Trophoblast cell (in vitro differentiated cells and primary cell): Measurements from ENCODE around the gene KRT7.

Experiments
- DNase-seq, 2 donors: peaks; one replicate each; pipeline ENCODE4 v3.0.0-alpha.2; 2016
- H2AFZ ChIP-seq: 2 replicates; pipeline ENCODE4 v1.6.1; 2013; ENCODE audit warnings: low read length, moderate library complexity, mild to moderate bottlenecking; ENCODE audit not compliant: insufficient read depth, poor library complexity
- H2AK5ac ChIP-seq: 2 replicates; pipeline ENCODE4 v1.6.1; 2013; ENCODE audit warnings: mild to moderate bottlenecking, low read length
- H2BK120ac ChIP-seq: 2 replicates; pipeline ENCODE4 v1.6.1; 2013; ENCODE audit warnings: low read length, mild to moderate bottlenecking, moderate library complexity; ENCODE audit not compliant: insufficient read depth, poor library complexity
- H2BK12ac ChIP-seq: 2 replicates; pipeline ENCODE4 v1.6.1; 2013; ENCODE audit warnings: mild to moderate bottlenecking, low read length, moderate library complexity
- H2BK5ac ChIP-seq: 2 replicates; pipeline ENCODE4 v1.6.1; 2013; ENCODE audit warnings: low read length, low read depth, moderate library complexity, mild to moderate bottlenecking; ENCODE audit not compliant: poor library complexity
- H3K14ac ChIP-seq: 2 replicates; pipeline ENCODE4 v1.6.1; 2013; ENCODE audit warnings: mild to moderate bottlenecking, low read length
- H3K18ac ChIP-seq: 2 replicates; pipeline ENCODE4 v1.6.1; 2013; ENCODE audit warnings: mild to moderate bottlenecking, low read length
- H3K23ac ChIP-seq: 2 replicates; pipeline ENCODE4 v1.6.1; 2013; ENCODE audit warnings: low read length
- H3K27ac ChIP-seq: 2 replicates; pipeline ENCODE4 v1.5.1; 2013; ENCODE audit warnings: low read depth, mild to moderate bottlenecking, inconsistent platforms, low read length, moderate library complexity
- H3K27me3 ChIP-seq: 2 replicates; pipeline ENCODE4 v1.6.1; 2013; ENCODE audit warnings: inconsistent platforms, mild to moderate bottlenecking, low read length, moderate library complexity; ENCODE audit not compliant: insufficient read depth
- H3K36me3 ChIP-seq, 2 experiments: 1 replicate in 1 of 2; 2 replicates in 1 of 2; pipeline ENCODE4 v1.6.1; 2013; ENCODE audit warnings: low read length in 2 of 2, mild to moderate bottlenecking in 2 of 2, moderate library complexity in 1 of 2; ENCODE audit not compliant: insufficient read depth in 2 of 2, control insufficient read depth in 1 of 2
- H3K4ac ChIP-seq: 2 replicates; pipeline ENCODE4 v1.6.1; 2013; ENCODE audit warnings: low read depth, mild to moderate bottlenecking, low read length, moderate library complexity
- H3K4me1 ChIP-seq, 2 experiments: 1 replicate in 1 of 2; 2 replicates in 1 of 2; pipeline ENCODE4 v1.6.1; 2013; ENCODE audit warnings: low read length in 2 of 2, mild to moderate bottlenecking in 2 of 2, moderate library complexity in 1 of 2; ENCODE audit not compliant: insufficient read depth in 2 of 2, control insufficient read depth in 1 of 2
- H3K4me2 ChIP-seq: 2 replicates; pipeline ENCODE4 v1.6.1; 2013; ENCODE audit warnings: inconsistent platforms, mild to moderate bottlenecking, low read length, moderate library complexity
- H3K4me3 ChIP-seq: 2 replicates; pipeline ENCODE4 v1.5.1; 2013; ENCODE audit warnings: mild to moderate bottlenecking, low read depth, low read length, inconsistent platforms
- H3K79me1 ChIP-seq: one replicate; pipeline ENCODE4 v1.6.1; 2013; ENCODE audit warnings: low read length
- H3K79me2 ChIP-seq: 2 replicates; pipeline ENCODE4 v1.6.1; 2013; ENCODE audit warnings: low read length, mild to moderate bottlenecking; ENCODE audit not compliant: control insufficient read depth, insufficient read depth, poor library complexity
- H3K9ac ChIP-seq: 2 replicates; pipeline ENCODE4 v1.6.1; 2013; ENCODE audit warnings: mild to moderate bottlenecking, low read length
- H3K9me3 ChIP-seq: 2 replicates; pipeline ENCODE4 v1.6.1; 2013; ENCODE audit warnings: low read depth, mild to moderate bottlenecking, control low read depth, inconsistent platforms, low read length; ENCODE audit not compliant: insufficient read depth
- H4K12ac ChIP-seq: 2 replicates; pipeline ENCODE4 v1.6.1; 2013; ENCODE audit warnings: low read depth, mild to moderate bottlenecking, low read length, moderate library complexity
- H4K8ac ChIP-seq: 2 replicates; pipeline ENCODE4 v1.6.1; 2013; ENCODE audit warnings: low read depth, mild to moderate bottlenecking, low read length, moderate library complexity
- H4K91ac ChIP-seq: one replicate; pipeline ENCODE4 v1.6.1; 2013; ENCODE audit warnings: low read depth, mild to moderate bottlenecking, low read length, moderate library complexity
- WGBS: extraction: QIAGEN DNeasy Blood & Tissue Kit; methylation state at CpG from one replicate; pipeline ENCODE4 v1.1.7; 2013; ENCODE audit warnings: missing lambda C conversion rate; ENCODE audit not compliant: insufficient read length, insufficient coverage; ENCODE audit errors: extremely low coverage; 5-methylcytosine and 5-hydroxymethylcytosine counted together

Gene KRT7

DNA sequence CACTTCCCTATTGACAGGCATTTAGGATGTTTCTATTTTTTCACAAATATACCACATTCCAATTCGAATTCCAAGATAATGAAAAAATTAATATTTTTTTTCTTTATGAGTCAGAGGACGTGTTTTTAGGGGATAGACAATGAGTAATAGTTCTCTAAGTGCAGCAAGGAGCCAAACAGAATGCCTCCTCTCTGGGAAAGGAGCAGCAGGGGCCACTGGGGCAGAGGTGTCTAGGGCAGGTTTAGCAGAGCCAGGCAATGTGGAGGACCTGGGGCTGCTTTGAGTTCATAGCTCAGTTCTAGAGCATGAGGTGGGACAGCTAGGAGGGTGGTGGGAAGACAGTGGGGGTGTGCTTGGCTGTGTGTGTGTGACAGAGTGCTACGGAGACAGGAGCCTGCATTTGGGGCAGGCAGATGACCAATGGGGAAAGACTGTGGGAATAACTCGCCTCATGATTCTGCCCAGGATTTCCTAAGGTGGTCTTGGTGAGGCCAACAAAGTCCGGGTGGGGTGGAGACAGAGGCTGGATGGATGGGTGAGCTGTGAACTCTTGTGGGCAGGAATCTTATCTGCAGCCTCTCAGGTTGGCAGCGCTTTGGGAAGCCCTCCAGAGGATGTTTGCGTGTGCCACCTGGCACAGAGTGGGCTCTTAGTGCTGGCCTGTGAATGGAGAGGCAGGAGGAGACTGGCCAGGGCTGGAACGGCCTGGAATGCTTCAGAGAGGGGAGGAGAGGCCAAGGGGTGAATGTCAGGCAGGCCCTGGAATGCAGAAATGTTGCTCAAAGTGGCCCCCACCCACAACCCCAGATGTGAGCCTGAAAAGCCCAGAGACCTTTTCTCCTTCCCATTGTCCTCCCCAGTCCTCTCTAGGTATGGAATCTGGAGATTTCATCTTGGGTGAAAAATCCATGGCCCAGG lies 2.4 kb upstream of the KRT7 start:
- no peak overlapping the region for H3K4me3 ChIP-seq
- peak overlapping the region; percentile 19 for H3K14ac ChIP-seq
- H3K9me3 ChIP-seq = no peaks in the 10 kb centered on the region
- H3K79me1 ChIP-seq = peaks cover 51% of the 10 kb centered on the region
- peak overlapping the region; percentile 42 for H3K4ac ChIP-seq
- no peaks in the 10 kb centered on the region for H3K27me3 ChIP-seq
- no peak overlapping the region for H4K12ac ChIP-seq
- H2BK120ac ChIP-seq = peak overlapping the region; percentile 83
- no CpG with 5 or more reads among the region's 8 CpGs for WGBS
- H4K91ac ChIP-seq = peak overlapping the region; percentile 89
- H2AK5ac ChIP-seq = peak overlapping the region; percentile 22
- H3K9ac ChIP-seq = no peak overlapping the region
- peak overlapping the region; percentile 58 for H2BK12ac ChIP-seq
- H2AFZ ChIP-seq = no peak overlapping the region
- peaks cover 9 to 10% of the 10 kb centered on the region in 2 experiments for H3K36me3 ChIP-seq
- H3K79me2 ChIP-seq = peaks cover 28% of the 10 kb centered on the region
- H3K4me1 ChIP-seq = peaks cover 46 to 58% of the 10 kb centered on the region in 2 experiments
- no peak overlapping the region for H3K23ac ChIP-seq
- peak overlapping the region; percentile 2 for H3K4me2 ChIP-seq
- peak overlapping the region; percentile 92 for H3K27ac ChIP-seq
- H3K18ac ChIP-seq = peak overlapping the region; percentile 2
- H4K8ac ChIP-seq = peak overlapping the region; percentile 56
- peak overlapping the region; percentile 86 for H2BK5ac ChIP-seq
- peak; percentile 95 to 96 for DNase-seq

DNA sequence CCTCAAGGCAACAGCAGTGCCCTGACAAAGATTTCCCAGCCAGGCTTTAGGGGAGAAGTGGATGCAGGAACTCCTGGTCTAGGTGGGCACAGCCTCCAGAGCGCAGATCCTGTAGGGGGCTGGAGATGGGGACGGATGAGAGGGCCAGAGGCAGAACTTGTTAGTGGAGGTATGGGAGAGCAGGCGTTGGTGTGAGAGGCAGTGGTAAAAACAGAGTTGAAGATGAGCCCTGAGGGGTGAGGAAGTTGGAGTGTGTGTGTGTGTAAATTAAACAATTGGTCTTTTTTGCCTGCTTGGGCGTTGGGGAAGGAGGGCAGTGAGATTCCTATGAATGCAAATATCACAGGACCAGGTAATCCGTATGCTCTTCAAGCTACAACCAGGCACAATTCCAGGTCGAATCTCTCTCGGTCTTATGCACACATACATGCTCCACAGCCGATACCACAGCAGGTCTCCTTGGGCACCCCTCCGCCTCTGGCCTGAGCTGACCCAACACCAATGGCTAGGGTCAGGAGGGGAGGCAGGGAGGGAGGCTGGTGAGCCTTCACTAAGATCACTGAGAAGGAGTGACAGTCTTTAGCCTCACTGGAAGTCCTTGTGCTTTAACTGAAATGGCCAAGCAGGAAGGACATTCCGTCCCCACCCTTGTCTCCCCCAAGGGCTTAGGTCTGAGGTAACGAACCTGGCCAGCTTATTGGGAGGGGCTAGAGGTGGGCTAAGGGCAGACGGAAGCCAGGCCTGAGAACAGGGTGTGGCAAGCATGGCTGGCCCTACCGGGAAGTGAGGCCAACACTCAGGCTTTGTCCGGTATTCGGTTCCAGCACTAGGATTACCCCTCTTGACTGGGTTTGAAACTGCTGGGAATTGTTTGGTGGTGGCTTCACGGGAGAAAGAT lies 1.5 kb upstream of the KRT7 start:
- H4K91ac ChIP-seq = peak overlapping the region; percentile 88
- peaks cover 26% of the 10 kb centered on the region for H3K79me2 ChIP-seq
- peak overlapping the region; percentile 78 for H3K14ac ChIP-seq
- DNase-seq = peak; percentile 90 to 92
- no peaks in the 10 kb centered on the region for H3K9me3 ChIP-seq
- H4K12ac ChIP-seq = peak overlapping the region; percentile 4
- H3K4me1 ChIP-seq = peaks cover 53 to 59% of the 10 kb centered on the region in 2 experiments
- H2AK5ac ChIP-seq = peak overlapping the region; percentile 26
- H2AFZ ChIP-seq = peak overlapping the region; percentile 46
- H3K4me3 ChIP-seq = no peak overlapping the region
- peak overlapping the region; percentile 32 for H3K18ac ChIP-seq
- H3K36me3 ChIP-seq = peaks cover 19% of the 10 kb centered on the region in 2 experiments
- peak overlapping the region; percentile 92 for H3K27ac ChIP-seq
- H2BK120ac ChIP-seq = peak overlapping the region; percentile 73
- peaks cover 48% of the 10 kb centered on the region for H3K79me1 ChIP-seq
- peak overlapping the region; percentile 86 for H2BK5ac ChIP-seq
- peak overlapping the region; percentile 51 for H3K4ac ChIP-seq
- no peaks in the 10 kb centered on the region for H3K27me3 ChIP-seq
- H4K8ac ChIP-seq = peak overlapping the region; percentile 65
- peak overlapping the region; percentile 81 for H3K4me2 ChIP-seq
- peak overlapping the region; percentile 58 for H2BK12ac ChIP-seq
- H3K23ac ChIP-seq = no peak overlapping the region
- no CpG with 5 or more reads among the region's 16 CpGs for WGBS
- no peak overlapping the region for H3K9ac ChIP-seq

DNA sequence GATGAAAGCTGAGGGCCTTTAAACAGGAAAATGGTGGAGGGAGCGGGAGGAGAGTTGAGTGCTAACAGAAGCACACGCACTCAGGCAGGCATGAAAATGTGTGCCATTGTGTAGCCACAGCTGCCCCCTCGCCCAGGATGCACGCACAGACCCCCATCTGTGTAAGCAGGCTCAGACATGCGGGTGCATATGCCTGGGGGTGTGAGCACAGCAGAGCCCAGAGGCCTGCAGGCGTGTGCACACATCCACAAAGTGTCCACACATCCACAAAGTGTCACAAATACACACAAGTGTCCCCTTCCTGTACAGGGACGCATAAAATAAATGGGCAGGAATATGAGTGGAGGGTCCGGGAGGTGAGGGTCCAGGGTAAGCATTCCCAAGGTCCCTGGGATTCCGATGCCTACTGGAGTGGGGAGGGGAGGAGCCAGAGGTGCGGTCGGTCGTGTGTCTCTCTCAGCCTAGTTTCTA lies 805 bp upstream of the KRT7 start:
- H3K36me3 ChIP-seq = peaks cover 25 to 26% of the 10 kb centered on the region in 2 experiments
- WGBS = no CpG with 5 or more reads among the region's 12 CpGs
- peak overlapping the region; percentile 64 for H3K4me3 ChIP-seq
- H3K9ac ChIP-seq = peak overlapping the region; percentile 64
- no peaks in the 10 kb centered on the region for H3K27me3 ChIP-seq
- peak overlapping the region; percentile 78 for H2BK12ac ChIP-seq
- peak overlapping the region; percentile 31 for H2AK5ac ChIP-seq
- H2BK120ac ChIP-seq = peak overlapping the region; percentile 73
- H3K14ac ChIP-seq = peak overlapping the region; percentile 78
- H3K4ac ChIP-seq = peak overlapping the region; percentile 51
- H4K8ac ChIP-seq = peak overlapping the region; percentile 65
- H2BK5ac ChIP-seq = peak overlapping the region; percentile 86
- H3K27ac ChIP-seq = peak overlapping the region; percentile 92
- DNase-seq = peak in 1 of 2 donors; percentile 92
- peaks cover 26% of the 10 kb centered on the region for H3K79me2 ChIP-seq
- H2AFZ ChIP-seq = peak overlapping the region; percentile 46
- peak overlapping the region; percentile 15 for H4K12ac ChIP-seq
- peaks cover 48% of the 10 kb centered on the region for H3K79me1 ChIP-seq
- H3K18ac ChIP-seq = peak overlapping the region; percentile 73
- peak overlapping the region; percentile 81 for H3K4me2 ChIP-seq
- peaks cover 55 to 63% of the 10 kb centered on the region in 2 experiments for H3K4me1 ChIP-seq
- no peaks in the 10 kb centered on the region for H3K9me3 ChIP-seq
- no peak overlapping the region for H3K23ac ChIP-seq
- peak overlapping the region; percentile 88 for H4K91ac ChIP-seq
